ENCODE measurements around the gene NR5A1. TPM values are rescaled to one million over a fixed set of nuclear protein-coding genes. Genes with fewer than 3 reads are reported as not detected.

NR5A1 gene
- polyA plus RNA-seq, 2 of the 4 experiments (the other 2 are of a cell fraction): not detected

DNA sequence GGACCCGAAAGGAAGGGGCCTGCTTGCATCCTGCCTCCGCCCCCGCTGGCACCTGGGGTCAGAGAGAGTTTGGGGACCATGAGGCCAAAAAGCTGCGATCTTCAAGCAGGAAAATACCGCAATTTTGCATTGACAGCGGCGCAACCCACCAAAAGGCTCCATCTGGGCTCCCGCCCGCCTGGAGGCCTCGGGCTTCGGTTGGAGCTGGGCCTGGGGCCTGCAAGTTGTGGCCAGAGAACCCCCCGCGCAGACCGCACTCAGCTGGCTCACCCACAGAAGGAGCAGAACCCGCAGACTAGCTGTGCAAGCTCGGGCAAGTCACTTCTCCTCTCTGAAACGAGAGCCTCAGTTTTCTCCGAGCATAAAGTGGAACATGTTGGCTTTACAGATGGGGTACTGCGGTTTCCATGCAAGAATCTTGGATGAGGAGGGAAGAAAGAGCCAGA is 1.3 kb downstream of the NR5A1 start:
- 89% methylated on average over 18 of the region's 19 CpGs for WGBS (ENCODE audit: missing lambda C conversion rate)
- no peak for DNase-seq (ENCODE audit: low read depth in 1 of 2, low spot score in 1 of 2)
- FAIRE-seq: no peak
- no peaks in the 10 kb centered on the region for H3K9me3 ChIP-seq
- no peak for ATAC-seq
- no peak for TF ChIP-seq HMGXB4 (CRISPR knock-in tag; IDR thresholded peaks at IDR 0.05; ENCODE audit: borderline replicate concordance)
- no peak for TF ChIP-seq NR3C1 (IDR thresholded peaks at IDR 0.05)
- no peak for TF ChIP-seq TFCP2L1 (CRISPR knock-in tag; IDR thresholded peaks at IDR 0.05)
- TF ChIP-seq, protein P1, sequence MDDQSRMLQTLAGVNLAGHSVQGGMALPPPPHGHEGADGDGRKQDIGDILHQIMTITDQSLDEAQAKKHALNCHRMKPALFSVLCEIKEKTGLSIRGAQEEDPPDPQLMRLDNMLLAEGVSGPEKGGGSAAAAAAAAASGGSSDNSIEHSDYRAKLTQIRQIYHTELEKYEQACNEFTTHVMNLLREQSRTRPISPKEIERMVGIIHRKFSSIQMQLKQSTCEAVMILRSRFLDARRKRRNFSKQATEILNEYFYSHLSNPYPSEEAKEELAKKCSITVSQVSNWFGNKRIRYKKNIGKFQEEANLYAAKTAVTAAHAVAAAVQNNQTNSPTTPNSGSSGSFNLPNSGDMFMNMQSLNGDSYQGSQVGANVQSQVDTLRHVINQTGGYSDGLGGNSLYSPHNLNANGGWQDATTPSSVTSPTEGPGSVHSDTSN (IDR thresholded peaks at IDR 0.05): no peak
- TF ChIP-seq NFE2L2 (conservative IDR thresholded peaks at IDR 0.05; ENCODE audit: low read length): no peak
- no peak for TF ChIP-seq CTCF (IDR thresholded peaks at IDR 0.05)
- TF ChIP-seq HDAC2 (IDR thresholded peaks at IDR 0.05): no peak
- no peak for TF ChIP-seq CBX8 (IDR thresholded peaks at IDR 0.05)
- TF ChIP-seq HOXB5 (CRISPR knock-in tag; IDR thresholded peaks at IDR 0.05): no peak
- TF ChIP-seq ZNF302 (CRISPR knock-in tag; IDR thresholded peaks at IDR 0.05): no peak
- no peak for TF ChIP-seq MYC (IDR thresholded peaks at IDR 0.05; ENCODE audit: borderline replicate concordance, low read length)
- no peak for TF ChIP-seq ZC3H11A (IDR thresholded peaks at IDR 0.05)
- no peak for TF ChIP-seq ELK1 (IDR thresholded peaks at IDR 0.05; ENCODE audit: low read depth, low read length)
- TF ChIP-seq EHF (CRISPR knock-in tag; IDR thresholded peaks at IDR 0.05): no peak
- no peak for TF ChIP-seq POLR2AphosphoS2 (conservative IDR thresholded peaks at IDR 0.05; ENCODE audit: low read length)
- no peak for TF ChIP-seq CBX2 (IDR thresholded peaks at IDR 0.05; ENCODE audit: borderline replicate concordance, low read depth)
- no peak for TF ChIP-seq RARB (CRISPR knock-in tag; IDR thresholded peaks at IDR 0.05)
- TF ChIP-seq HOXA7 (CRISPR knock-in tag; IDR thresholded peaks at IDR 0.05): no peak
- no peak for TF ChIP-seq CEBPB (IDR thresholded peaks at IDR 0.05)
- TF ChIP-seq NPAS2 (CRISPR knock-in tag; IDR thresholded peaks at IDR 0.05; ENCODE audit: borderline replicate concordance): no peak
- H3K4me3 ChIP-seq: no peak overlapping the region
- POLR2A ChIA-PET: no interaction called here
- H3K4me2 ChIP-seq: no peak overlapping the region
- CTCF ChIA-PET: interaction anchor here (1.2 to 1.9 kb wide), 2 partner anchors 8 to 11 kb away, joined by 4 to 8 read pairs; no protein-coding TSS in a partner anchor
- no peak overlapping the region for H3K27ac ChIP-seq
- 0 out of 3 replicates have a peak, but pooled peaks cover 3% of the 10 kb centered on the region for H3K4me1 ChIP-seq

GRCh38 chr9:124505006-124505900 is 1.9 kb downstream of the NR5A1 start:
- DNase-seq (ENCODE audit: low read depth in 1 of 2, low spot score in 1 of 2) (no peak), ATAC-seq (no peak), FAIRE-seq (no peak)
- H3K27ac ChIP-seq: no peak overlapping the region; a peak in 1 of 6 replicates
- peak overlapping the region; percentile 83 for H3K4me2 ChIP-seq
- POLR2A ChIA-PET: no interaction called here
- H3K4me3 ChIP-seq: peak overlapping the region; percentile 41; the same call in 2 of the 3 replicates
- 80% methylated on average over 37 of the region's 69 CpGs for WGBS (ENCODE audit: missing lambda C conversion rate)
- no peaks in the 10 kb centered on the region for H3K9me3 ChIP-seq
- no peak for TF ChIP-seq POLR2A (IDR thresholded peaks at IDR 0.05; ENCODE audit: low read length)
- TF ChIP-seq TP53 (CRISPR knock-in tag; IDR thresholded peaks at IDR 0.05): no peak
- TF ChIP-seq HOXA7 (CRISPR knock-in tag; IDR thresholded peaks at IDR 0.05): no peak
- no peak for TF ChIP-seq ZFP36 (IDR thresholded peaks at IDR 0.05; ENCODE audit: borderline replicate concordance, partially characterized antibody)
- TF ChIP-seq GATA3 (IDR thresholded peaks at IDR 0.05; ENCODE audit: borderline replicate concordance): no peak
- no peak for TF ChIP-seq TFCP2L1 (CRISPR knock-in tag; IDR thresholded peaks at IDR 0.05)
- TF ChIP-seq SREBF2 (IDR thresholded peaks at IDR 0.05): no peak
- no peak for TF ChIP-seq HOXB5 (CRISPR knock-in tag; IDR thresholded peaks at IDR 0.05)
- TF ChIP-seq RCOR1 (IDR thresholded peaks at IDR 0.05; ENCODE audit: low read depth, low read length): no peak
- TF ChIP-seq SMC3 (IDR thresholded peaks at IDR 0.05): no peak
- TF ChIP-seq JUN (IDR thresholded peaks at IDR 0.05): no peak
- no peak for TF ChIP-seq FOSB (CRISPR knock-in tag; IDR thresholded peaks at IDR 0.05)
- no peak for TF ChIP-seq HMGXB4 (CRISPR knock-in tag; IDR thresholded peaks at IDR 0.05; ENCODE audit: borderline replicate concordance)
- 0 out of 3 replicates have a peak, but pooled peaks cover 3% of the 10 kb centered on the region for H3K4me1 ChIP-seq
- CTCF ChIA-PET: interaction anchor here (0.7 to 1.9 kb wide), 5 partner anchors 8 to 46 kb away, joined by 3 to 8 read pairs (median 4); no protein-coding TSS in a partner anchor

All from A549 (cell line).